A549 treated with GW870086 at 1 μM for 4 hours (cell line): ENCODE data around the gene KDM5A. TPM values are rescaled to one million over a fixed set of nuclear protein-coding genes. Genes with fewer than 3 reads are reported as not detected.

Source experiments
- total RNA-seq: library from RNA; stranded (reverse); fragments of 200-300 nt; extraction: Qiagen RNA extraction; gene quantifications from 5 replicates; pipeline ENCODE4 v1.2.3, GENCODE V29; 2022; ENCODE audit warnings: low read depth

The KDM5A gene
- 16.7 to 24.1 TPM (median 18.8 TPM) in 5 replicates for total RNA-seq

DNA sequence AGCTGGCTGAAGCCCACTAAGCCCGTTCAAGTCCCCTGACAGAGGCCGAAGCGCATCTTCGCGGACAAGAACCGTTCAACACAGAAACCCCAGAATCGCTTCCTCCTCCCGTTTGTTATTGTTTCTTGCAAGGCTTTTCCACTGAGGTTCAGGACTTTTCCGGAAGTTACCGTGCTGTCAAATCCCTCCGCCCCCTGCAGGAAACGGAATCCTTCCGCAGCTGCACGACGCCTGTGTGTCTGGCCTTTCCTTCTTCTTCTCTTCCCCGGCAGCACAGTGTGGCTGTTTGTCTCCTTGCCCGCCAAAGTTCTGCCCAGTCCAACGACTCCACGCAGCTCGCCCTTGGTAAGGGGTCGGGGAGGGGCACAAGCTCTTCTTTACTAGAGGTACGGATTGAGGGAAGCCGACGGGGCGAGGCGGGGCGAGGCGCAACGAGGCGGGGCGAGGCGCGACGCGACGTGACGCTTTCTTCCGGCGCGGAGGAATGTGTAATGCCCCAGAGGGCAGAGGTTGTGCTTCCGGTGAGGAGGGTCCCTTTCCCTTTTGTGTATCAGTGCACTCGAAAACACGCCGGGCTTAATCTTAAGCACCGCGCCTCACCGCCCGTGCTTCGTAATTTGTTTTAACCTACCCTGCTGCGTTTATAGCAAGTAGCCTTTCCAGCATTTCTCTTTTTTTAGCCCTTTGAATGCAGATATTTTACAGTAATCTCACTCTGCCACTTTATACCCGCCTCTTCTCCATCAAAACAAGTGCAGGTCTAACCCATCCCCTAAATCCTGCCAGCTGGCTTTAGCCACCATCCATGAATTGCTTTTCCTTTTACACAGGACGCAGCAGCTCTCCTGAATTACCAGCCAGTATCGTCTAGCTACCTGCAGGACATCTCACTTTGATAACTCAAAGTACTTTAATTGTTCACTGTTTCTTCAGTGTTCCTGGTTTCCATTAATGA, at the start of gene KDM5A:
Gene KDM5A, minus strand, starts transcription at position 179 of the 955 bp plus-strand sequence. CDS start 229 bp downstream, outside the sequence.

GRCh38 chr12:401235-402028, 12.3 kb upstream of the KDM5A start, which contains the start of gene CCDC77:
Gene CCDC77, plus strand, starts transcription at chr12:401644. Its CDS starts 7,740 bp downstream, at chr12:409384.

GRCh38 chr12:262817-263216, 126.3 kb downstream of the KDM5A start, which contains the start of gene SLC6A13:
Gene SLC6A13, minus strand, starts transcription at chr12:262836. Its CDS starts 2,784 bp downstream, at chr12:260052.

Other genes starting within 250 kb of the KDM5A start
- 0.72 to 1.4 TPM (median 1.1 TPM) in 5 replicates for gene SLC6A12, start 175.2 kb downstream of the KDM5A start, total RNA-seq
- 0.09 to 0.92 TPM (median 0.33 TPM) in 4 of 5 replicates, not detected in the other for gene SLC6A13, start 126.5 kb downstream of the KDM5A start, total RNA-seq
- gene CCDC77, start 12.3 kb upstream of the KDM5A start, total RNA-seq, result 11.7 to 15.2 TPM (median 12.6 TPM) in 5 replicates
- 0.54 to 1.1 TPM (median 0.59 TPM) in 5 replicates for gene B4GALNT3, start 70.6 kb upstream of the KDM5A start, total RNA-seq